Spleen (tissue), 11 donors: ENCODE measurements around the gene COA1. TPM values are rescaled to one million over a fixed set of nuclear protein-coding genes. Genes with fewer than 3 reads are reported as not detected.

Experiments used
- DNase-seq: peaks from one replicate; pipeline ENCODE4 v3.0.0-alpha.2; 2020
- H3K27ac ChIP-seq, 8 donors: fragments of 200-600 bp; sonication (generic) in 7 of 8; 1 replicate in 4 of 8; 2 replicates in 4 of 8; pipeline versions ENCODE4 v1.5.0 to v1.8.0; 2016 to 2021; ENCODE audit warnings: inconsistent platforms in 4 of 8, mild to moderate bottlenecking in 4 of 8, moderate library complexity in 1 of 8
- H3K27me3 ChIP-seq, 7 donors: fragments of 200-600 bp; sonication (generic) in 6 of 7; replicated peaks in 1 of 7; 1 replicate in 4 of 7; 2 replicates in 3 of 7; pipeline versions ENCODE4 v1.5.0 to v1.8.0; 2016 to 2021; ENCODE audit warnings: inconsistent platforms in 3 of 7, mild to moderate bottlenecking in 1 of 7
- H3K36me3 ChIP-seq, 6 donors: fragments of 200-600 bp; sonication (generic) in 5 of 6; 1 replicate in 4 of 6; 2 replicates in 2 of 6; pipeline versions ENCODE4 v1.5.0 to v1.8.0; 2016 to 2021; ENCODE audit warnings: inconsistent platforms in 2 of 6
- H3K4me1 ChIP-seq, 6 donors: fragments of 200-600 bp; sonication (generic) in 5 of 6; 1 replicate in 3 of 6; 2 replicates in 3 of 6; pipeline versions ENCODE4 v1.5.0 to v1.8.0; 2016 to 2021; ENCODE audit warnings: inconsistent platforms in 3 of 6
- H3K4me3 ChIP-seq, 8 donors: fragments of 200-600 bp; sonication (generic) in 7 of 8; 1 replicate in 4 of 8; 2 replicates in 4 of 8; pipeline versions ENCODE4 v1.5.0 to v1.8.0; 2016 to 2021; ENCODE audit warnings: inconsistent platforms in 4 of 8, mild to moderate bottlenecking in 4 of 8, moderate library complexity in 2 of 8
- H3K9me3 ChIP-seq, 8 donors: fragments of 200-600 bp; sonication (generic) in 7 of 8; 1 replicate in 4 of 8; 2 replicates in 4 of 8; pipeline versions ENCODE4 v1.5.0 to v1.8.0; 2016 to 2021; ENCODE audit warnings: inconsistent platforms in 4 of 8
- CTCF ChIP-seq, 11 experiments: fragments of 200-600 bp in 7 of 11; fragments of 450-650 bp in 4 of 11; sonication (generic) in 4 of 11; IDR thresholded peaks in 8 of 11; conservative IDR thresholded peaks in 3 of 11; 1 replicate in 7 of 11; 2 replicates in 4 of 11; pipeline versions ENCODE4 v1.4.0 to v1.8.0; 2016 to 2021; ENCODE audit warnings: antibody characterized with exemption in 11 of 11, inconsistent platforms in 4 of 11, mild to moderate bottlenecking in 1 of 11
- POLR2A ChIP-seq, 3 donors: fragments of 450-650 bp; IDR thresholded peaks; one replicate each; pipeline ENCODE4 v1.5.1; 2017; ENCODE audit warnings: antibody characterized with exemption in 3 of 3, mild to moderate bottlenecking in 1 of 3
- POLR2AphosphoS5 ChIP-seq, 3 donors: sonication (generic); formaldehyde crosslinking; IDR thresholded peaks; one replicate each; pipeline ENCODE4 v1.5.1; 2017; ENCODE audit warnings: antibody characterized with exemption in 3 of 3
- WGBS, 5 donors: extraction: QIAGEN DNeasy Blood & Tissue Kit in 3 of 5; methylation state at CpG; one replicate each; pipeline versions ENCODE4 v1.1.5 to v1.1.7; 2013 to 2018; 5-methylcytosine and 5-hydroxymethylcytosine counted together
- intact Hi-C: fragments of 100-400 bp; cut with DNase I; formaldehyde crosslinking; loops from one replicate; pipeline ENCODE4 v1.15.0; 2023; ENCODE audit warnings: low total_unique reads
- polyA plus RNA-seq, 3 donors: library from polyadenylated mRNA; stranded (reverse); fragments of 200-250 nt; gene quantifications; one replicate each; pipeline ENCODE4 v1.2.1, GENCODE V29; 2013
- total RNA-seq, 7 donors: library from RNA; depleted of rRNA in 3 of 7; stranded (reverse); fragments of >200 nt in 3 of 7; fragmentation: NEBNext Ultra II Directional in 4 of 7; extraction: Animal tissue kit (Norgen Biotek cat#: 25700) in 4 of 7; gene quantifications; one replicate each; pipeline versions ENCODE4 v1.1.0 to v1.2.1, GENCODE V29; 2016 to 2021
- donor health status: healthy with polysubstance abuse.
- donor health status: DM: no; HTN: no; CAD: no; lungs with moderate emphysema.
- donor health status: DM: no; HTN: no; CAD: no.
- donor health status: Bipolar disorder and iron deficiency.
- donor health status: healthy.
- donor health status: DM: no; HTN: no; CAD: no.
- donor health status: DM: yes; HTN: yes; CAD: no.

The COA1 gene
- total and polyA plus RNA-seq, 10 donors = 48.3 to 102 (median 67.2) TPM

- peak overlapping the region in 2 of 8 donors; percentile 1 to 49 for H3K4me3 ChIP-seq
Measured at GRCh38 chr7:43764039-43764761, 34.9 kb upstream of the COA1 start.

GRCh38 chr7:43763183-43763582 is 33.9 kb upstream of the COA1 start:
- Histone ChIP-seq H3K9me3 (no peaks in the 10 kb centered on the region), H3K4me3 (peak overlapping the region in 2 of 8 donors; percentile 7 to 22), H3K27ac (peak overlapping the region in 7 of 8 donors; percentile 23 to 84 (median 76)), H3K36me3 (no peaks in the 10 kb centered on the region), H3K4me1 (peaks cover 4 to 86% (median 38%) of the 10 kb centered on the region in 6 donors), H3K27me3 (no peaks in the 10 kb centered on the region)
- TF ChIP-seq CTCF (IDR thresholded peaks at IDR 0.05 in 8 of 11, conservative IDR thresholded peaks at IDR 0.05 in 3 of 11) (no peak), POLR2AphosphoS5 (IDR thresholded peaks at IDR 0.05) (peak in 1 of 3 donors; percentile 17)
- no peak for DNase-seq
- 67 to 91% (median 90%) methylated on average over 3 of the region's 3 CpGs for WGBS, 5 donors
- intact Hi-C loops = no loop called here

More at GRCh38 chr7:43764039-43764761, 34.9 kb upstream of the COA1 start:
- DNase-seq = peak; percentile 84
- intact Hi-C loops = no loop called here
- TF ChIP-seq POLR2A (IDR thresholded peaks at IDR 0.05) (no peak), POLR2AphosphoS5 (IDR thresholded peaks at IDR 0.05) (peak in 1 of 3 donors; percentile 40)
- Histone ChIP-seq H3K9me3 (no peaks in the 10 kb centered on the region), H3K27me3 (no peaks in the 10 kb centered on the region), H3K4me1 (peaks cover 4 to 90% (median 36%) of the 10 kb centered on the region in 6 donors), H3K36me3 (no peaks in the 10 kb centered on the region), H3K27ac (peak overlapping the region in 6 of 8 donors; percentile 47 to 84 (median 77))
- WGBS, 5 donors = 27 to 36% (median 34%) methylated on average over 9 of the region's 9 CpGs

GRCh38 chr7:43761938-43762692 is 32.8 kb upstream of the COA1 start:
- TF ChIP-seq CTCF (IDR thresholded peaks at IDR 0.05 in 8 of 11, conservative IDR thresholded peaks at IDR 0.05 in 3 of 11) = no peak
- Histone ChIP-seq H3K27ac (peak overlapping the region in 5 of 8 donors; percentile 24 to 84 (median 78)), H3K4me3 (no peak overlapping the region), H3K4me1 (peaks cover 4 to 92% (median 44%) of the 10 kb centered on the region in 6 donors), H3K9me3 (no peaks in the 10 kb centered on the region), H3K27me3 (no peaks in the 10 kb centered on the region), H3K36me3 (no peaks in the 10 kb centered on the region)
- 48 to 75% (median 64%) methylated on average over 5 of the region's 5 CpGs for WGBS, 5 donors
- intact Hi-C loops = no loop called here
- no peak for DNase-seq

- TF ChIP-seq POLR2A (IDR thresholded peaks at IDR 0.05) = no peak
- no peak for TF ChIP-seq POLR2AphosphoS5 (IDR thresholded peaks at IDR 0.05)
- TF ChIP-seq CTCF (IDR thresholded peaks at IDR 0.05 in 8 of 11, conservative IDR thresholded peaks at IDR 0.05 in 3 of 11) = no peak
- DNase-seq = no peak
- Histone ChIP-seq H3K27ac (peak overlapping the region in 4 of 8 donors; percentile 58 to 84 (median 78)), H3K36me3 (no peaks in the 10 kb centered on the region), H3K4me3 (no peak overlapping the region), H3K4me1 (peaks cover 4 to 93% (median 44%) of the 10 kb centered on the region in 6 donors), H3K27me3 (no peaks in the 10 kb centered on the region), H3K9me3 (no peaks in the 10 kb centered on the region)
- intact Hi-C loops = no loop called here
- 93 to 100% (median 97%) methylated on average over 1 of the region's 1 CpG for WGBS, 5 donors
Measured at GRCh38 chr7:43761382-43761781, 32.1 kb upstream of the COA1 start.
